Stimulated activated CD4-positive, alpha-beta T cell treated with anti-CD3 and anti-CD28 coated beads, TNF-alpha, amount 100 ng/mL, for 4 hours (primary cell): Measurements from ENCODE around the gene KIRREL1.

Source experiments
- DNase-seq, 3 experiments: peaks; one replicate each; pipeline ENCODE4 v3.0.0-alpha.2; 2020; ENCODE audit warnings: low read depth in 3 of 3

KIRREL1 gene

GRCh38 chr1:157975228-157975950 is 18.1 kb upstream of the KIRREL1 start:
- no peak for DNase-seq

GRCh38 chr1:157976888-157977287 is 16.6 kb upstream of the KIRREL1 start:
- DNase-seq, result no peak

GRCh38 chr1:157978586-157979403 is 14.7 kb upstream of the KIRREL1 start:
- no peak for DNase-seq

GRCh38 chr1:157982136-157982535 is 11.3 kb upstream of the KIRREL1 start:
- no peak for DNase-seq

GRCh38 chr1:157983787-157984186 is 9.7 kb upstream of the KIRREL1 start:
- DNase-seq, result no peak

DNA sequence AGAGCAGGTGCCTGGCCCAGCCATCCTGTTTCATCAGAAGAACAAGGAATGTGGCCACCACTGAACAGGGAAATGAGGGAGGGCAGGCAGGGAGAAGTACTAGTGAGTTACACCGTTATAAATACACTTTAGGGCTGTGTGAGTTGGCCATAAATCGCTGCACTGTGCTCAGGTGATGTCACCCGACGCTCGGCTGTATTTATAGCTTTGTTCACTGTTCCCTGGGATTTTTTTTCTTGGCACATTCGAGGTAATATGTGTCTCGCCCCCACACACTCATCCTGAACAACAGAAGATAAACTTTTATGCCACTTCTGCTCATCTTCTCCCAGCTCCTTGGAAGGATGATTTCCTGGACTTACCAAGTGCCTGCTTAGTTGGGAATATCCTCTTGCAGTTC is 9.0 kb upstream of the KIRREL1 start:
- DNase-seq, result no peak

GRCh38 chr1:157985473-157985872 is 8.0 kb upstream of the KIRREL1 start:
- no peak for DNase-seq

DNA sequence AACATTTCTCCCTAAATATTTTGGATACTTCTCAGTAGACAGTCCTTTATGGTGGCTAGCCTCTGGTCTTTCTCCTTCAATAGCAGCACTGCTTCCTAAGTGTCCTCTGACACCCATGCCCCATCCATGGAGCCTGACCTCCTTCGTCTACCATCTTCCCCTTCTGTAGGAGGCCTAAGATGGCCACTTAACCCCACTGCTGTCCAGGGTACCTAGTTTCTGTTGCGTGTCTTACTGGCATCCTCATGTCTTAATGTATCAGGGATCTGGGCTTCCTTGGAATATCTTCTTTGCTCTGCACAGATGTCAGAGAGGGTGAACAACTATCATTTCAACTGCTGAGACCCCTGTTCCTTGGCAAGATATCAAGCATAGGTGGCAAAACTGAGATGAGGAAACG is 5.4 kb upstream of the KIRREL1 start:
- DNase-seq, result no peak

GRCh38 chr1:157992031-157992832 is 1.2 kb upstream of the KIRREL1 start:
- DNase-seq, result no peak

DNA sequence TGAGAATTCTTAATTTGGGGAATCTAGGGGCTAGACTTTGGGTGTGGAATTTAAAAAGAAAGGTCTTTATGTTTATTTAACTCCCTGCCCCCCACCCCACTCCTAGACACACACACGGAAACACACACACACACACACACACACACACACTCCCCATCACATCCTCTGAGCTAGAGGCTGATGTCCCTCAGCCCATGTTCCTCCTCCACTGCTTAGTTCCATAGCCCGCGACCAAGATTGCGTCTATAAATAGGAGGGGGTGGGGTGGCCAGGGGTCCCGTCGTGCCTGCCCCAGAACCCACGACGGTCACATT is 655 bp upstream of the KIRREL1 start:
- no peak for DNase-seq

DNA sequence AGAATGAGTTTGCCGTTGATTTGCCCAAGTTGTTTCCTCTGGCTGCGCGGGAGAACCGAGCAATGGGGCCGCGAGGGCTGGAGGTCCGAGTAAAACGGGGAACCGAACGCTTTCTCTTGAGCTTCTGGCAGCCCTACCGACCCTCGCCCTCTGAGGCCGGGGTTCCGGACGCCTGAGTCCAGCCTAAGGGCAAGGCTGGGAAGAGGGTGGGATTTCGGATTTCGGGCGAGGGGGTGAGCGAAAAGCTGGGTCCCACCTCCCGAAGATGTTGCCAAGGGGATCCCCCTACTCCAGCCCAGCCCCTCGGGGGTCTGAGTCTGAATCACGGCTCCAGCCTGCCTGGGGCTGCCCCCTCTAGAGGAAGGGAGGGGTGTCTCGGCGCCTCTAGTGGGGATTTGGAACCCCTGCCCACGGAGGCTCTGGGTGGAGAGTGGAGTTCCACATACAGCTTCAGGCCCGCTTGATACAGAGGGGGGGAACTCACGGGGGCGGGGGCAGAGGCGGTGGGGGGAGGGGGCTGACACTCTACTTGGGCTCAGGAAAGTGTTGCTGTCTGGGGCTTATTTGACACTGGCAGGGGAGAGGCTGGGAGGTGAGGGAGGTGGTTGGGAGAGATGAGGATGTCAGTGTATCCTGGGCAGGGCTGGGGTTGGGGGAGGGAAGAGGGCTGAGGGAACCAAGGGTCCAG is 617 bp downstream of the KIRREL1 start:
- no peak for DNase-seq

DNA sequence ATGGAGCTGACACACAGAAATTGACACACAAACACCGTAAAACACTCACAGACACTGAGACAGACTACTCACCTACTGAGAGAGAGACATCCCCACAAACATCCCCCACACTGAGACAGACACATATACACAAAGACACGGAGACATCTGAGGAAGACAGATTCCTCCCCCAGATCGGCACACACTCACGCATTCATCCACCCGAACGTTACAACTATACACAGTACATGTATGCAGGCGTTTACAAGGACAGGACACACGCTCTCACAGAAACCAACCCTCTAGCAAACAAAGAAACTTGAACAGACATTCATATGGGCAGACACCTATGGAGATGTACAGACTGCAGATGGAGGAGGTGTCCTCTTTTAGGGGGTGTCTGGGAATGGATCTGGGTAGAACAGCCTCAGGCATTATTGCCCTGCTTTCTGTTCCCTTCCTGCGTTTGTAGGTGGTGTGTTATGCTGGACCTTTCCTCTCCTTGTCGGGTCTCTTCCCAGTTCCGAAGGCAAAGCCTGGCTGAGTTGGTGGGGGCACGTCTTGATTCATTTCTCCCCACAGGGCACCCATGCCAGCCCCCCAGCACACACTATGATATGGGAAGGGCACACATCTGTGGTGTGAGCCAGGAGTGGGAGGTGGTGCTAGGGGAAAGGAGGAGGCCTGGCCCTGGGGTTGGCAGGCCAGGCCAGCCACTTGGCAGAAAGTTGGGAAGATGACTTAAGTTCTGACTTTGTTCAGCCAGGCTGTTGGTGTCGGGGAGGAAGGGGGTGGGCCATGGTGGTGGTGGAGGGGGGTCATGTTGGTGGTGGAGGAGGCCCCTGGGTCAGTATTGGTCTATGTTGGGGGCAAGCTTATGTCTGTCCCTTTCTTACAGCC is 1.5 kb downstream of the KIRREL1 start:
- DNase-seq, result no peak

DNA sequence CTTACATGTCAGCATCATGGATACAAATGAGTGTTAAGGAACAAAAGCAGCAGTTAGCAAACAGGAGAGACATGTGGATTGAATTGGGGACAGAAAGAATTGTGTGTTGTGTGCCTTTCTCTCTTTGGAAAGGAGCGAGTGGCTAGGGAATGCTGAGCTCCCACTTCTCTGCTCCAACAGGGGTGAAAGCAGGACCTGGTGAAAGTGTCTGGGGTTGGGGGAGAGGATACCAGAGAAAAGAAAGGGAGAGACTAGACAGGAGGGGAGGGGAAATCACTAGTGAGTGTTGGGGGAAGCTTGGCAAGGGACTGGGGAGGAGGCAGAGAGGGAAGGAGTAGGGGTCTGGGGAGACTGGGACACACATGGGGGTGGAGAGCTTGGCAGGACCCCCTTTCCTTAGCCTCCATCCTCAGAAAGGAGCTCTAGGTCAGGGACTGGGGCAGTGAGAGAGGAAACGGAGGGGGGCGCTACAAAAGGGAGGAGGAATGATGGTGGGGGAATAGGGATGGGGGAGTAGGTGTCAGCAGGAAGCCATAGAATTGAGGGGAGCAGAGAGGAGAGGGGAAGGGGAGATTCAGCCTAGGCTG is 2.2 kb downstream of the KIRREL1 start:
- no peak for DNase-seq

- DNase-seq, result no peak
Measured at GRCh38 chr1:157996433-157996832, 3.0 kb downstream of the KIRREL1 start.

- DNase-seq, result no peak
Measured at GRCh38 chr1:158000507-158000906, 7.1 kb downstream of the KIRREL1 start.

- no peak for DNase-seq
Measured at GRCh38 chr1:158002022-158002630, 8.7 kb downstream of the KIRREL1 start.

DNA sequence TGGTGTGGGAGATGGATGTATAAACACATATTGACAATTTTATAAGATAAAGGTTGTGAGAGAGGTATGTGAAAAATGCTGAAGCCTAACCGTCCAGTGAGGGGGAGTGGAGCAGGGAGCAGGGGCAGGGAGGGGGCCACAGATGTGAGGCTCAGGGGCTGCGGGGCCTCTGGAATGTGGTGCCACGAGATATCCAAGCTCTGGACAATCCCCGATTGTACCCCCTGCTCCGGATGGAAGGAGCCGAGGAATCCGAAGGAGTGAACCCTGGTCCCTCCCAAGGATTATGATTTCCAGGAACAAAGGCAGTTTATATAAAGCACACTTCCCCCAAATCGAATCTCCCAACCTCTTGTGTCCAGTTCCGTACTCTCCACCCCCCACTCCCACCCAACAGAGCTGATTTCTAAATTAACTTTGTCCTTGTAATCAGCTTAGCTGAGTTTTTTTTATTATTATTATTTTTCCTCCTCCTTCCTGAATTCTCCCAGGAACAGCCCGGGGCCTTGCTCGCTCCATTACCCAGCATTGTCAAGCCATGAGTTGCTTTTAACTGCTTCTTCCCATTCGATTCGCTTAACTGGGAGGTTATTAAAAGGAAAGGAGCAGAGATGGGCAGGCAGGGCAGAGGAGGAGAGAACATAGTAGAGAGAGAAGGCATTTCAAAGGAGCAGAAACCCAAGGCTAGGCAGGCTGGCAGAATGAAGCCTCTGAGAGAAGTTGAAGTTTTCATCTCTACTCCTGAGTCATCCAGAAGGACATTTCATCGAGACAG is 9.4 kb downstream of the KIRREL1 start:
- DNase-seq, result no peak

- DNase-seq, result no peak
Measured at GRCh38 chr1:158003406-158003800, 10.0 kb downstream of the KIRREL1 start.

DNA sequence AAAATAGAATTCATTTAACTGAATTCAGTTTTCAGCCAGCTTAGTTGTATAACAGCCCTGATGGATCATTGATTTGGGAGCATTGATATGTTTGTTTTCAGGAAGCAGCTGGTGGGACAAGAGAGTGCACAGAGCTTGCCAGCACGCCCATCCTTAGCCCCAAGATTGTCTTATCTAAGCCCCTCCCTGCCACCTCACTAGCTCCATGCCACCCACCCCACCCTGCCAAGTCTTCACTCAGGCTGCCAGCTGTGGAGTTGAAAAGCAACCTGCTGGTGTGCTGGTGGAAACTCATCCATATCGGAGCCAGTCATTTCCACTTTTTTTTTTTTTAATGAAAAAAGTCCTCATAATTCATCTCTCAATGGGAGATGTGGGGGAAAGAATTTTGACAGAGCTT is 11.8 kb downstream of the KIRREL1 start:
- no peak for DNase-seq
